ENCODE results near the gene CUL7. TPM values are rescaled to one million over a fixed set of nuclear protein-coding genes. Genes with fewer than 3 reads are reported as not detected.

The CUL7 gene
- total and polyA plus RNA-seq, 2 donors (not counting 1 experiment from before 2014, with no cell fraction given), result 21.4 to 60.3 TPM

- H3K9me3 ChIP-seq (ENCODE audit: control insufficient read depth, insufficient read depth, low read depth, low read length), result no peaks in the 10 kb centered on the region
- H3K27me3 ChIP-seq (ENCODE audit: control insufficient read depth, insufficient read depth, low read length), result no peaks in the 10 kb centered on the region
- peaks cover 10% of the 10 kb centered on the region for H3K4me1 ChIP-seq (ENCODE audit: control insufficient read depth, extremely low read depth, insufficient read depth, low read length)
- TF ChIP-seq EZH2 (IDR thresholded peaks at IDR 0.05; ENCODE audit: low read length, missing control alignments), result no peak
- peak within 1 kb of the TSS; percentile 95 for H3K4me2 ChIP-seq (ENCODE audit: extremely low read depth, insufficient read depth, low read length)
- peak within 1 kb of the TSS; percentile 82 for H3K9ac ChIP-seq (ENCODE audit: insufficient read depth, low read length)
- peak within 1 kb of the TSS; percentile 73 for H3K27ac ChIP-seq (ENCODE audit: insufficient read depth, low read length)
- H3K4me3 ChIP-seq (replicated peaks in 1 of 4; ENCODE audit: control extremely low read depth in 1 of 4, insufficient read depth in 1 of 4, low read depth in 3 of 4, low read length in 4 of 4), result peak within 1 kb of the TSS; percentile 61 to 99 (median 88)
- peak within 1 kb of the TSS; percentile 92 for H2AFZ ChIP-seq (ENCODE audit: low read length)
- H3K79me2 ChIP-seq (ENCODE audit: control insufficient read depth, insufficient read depth, low read length), result peaks cover 14% of the 10 kb centered on the region
- no peaks in the 10 kb centered on the region for H4K20me1 ChIP-seq (ENCODE audit: control insufficient read depth, extremely low read depth, insufficient read depth, low read length)
- DNase-seq (ENCODE audit: low read depth in 2 of 2), result peak; percentile 98
- H3K36me3 ChIP-seq (ENCODE audit: control insufficient read depth, insufficient read depth, low read length), result peaks cover 5% of the 10 kb centered on the region
These were observed 5.8 kb upstream of the CUL7 start, which contains the start of the genes KLC4 and MRPL2 for GRCh38 chr6:43059168-43060033. Gene KLC4 (plus strand): TSS chr6:43059631. CDS start chr6:43061336, 1,705 bp downstream. Gene MRPL2 (minus strand): TSS chr6:43059434. CDS start chr6:43059381, 53 bp downstream.

- peaks cover 14% of the 10 kb centered on the region for H3K79me2 ChIP-seq (ENCODE audit: control insufficient read depth, insufficient read depth, low read length)
- H3K9me3 ChIP-seq (ENCODE audit: control insufficient read depth, insufficient read depth, low read depth, low read length), result no peaks in the 10 kb centered on the region
- H3K4me1 ChIP-seq (ENCODE audit: control insufficient read depth, extremely low read depth, insufficient read depth, low read length), result peaks cover 13% of the 10 kb centered on the region
- peak overlapping the region; percentile 59 to 99 (median 88) for H3K4me3 ChIP-seq (replicated peaks in 1 of 4; ENCODE audit: control extremely low read depth in 1 of 4, insufficient read depth in 1 of 4, low read depth in 3 of 4, low read length in 4 of 4)
- no peak for DNase-seq (ENCODE audit: low read depth in 2 of 2)
- no peaks in the 10 kb centered on the region for H3K27me3 ChIP-seq (ENCODE audit: control insufficient read depth, insufficient read depth, low read length)
- peak overlapping the region; percentile 46 for H3K4me2 ChIP-seq (ENCODE audit: extremely low read depth, insufficient read depth, low read length)
- peaks cover 6% of the 10 kb centered on the region for H3K36me3 ChIP-seq (ENCODE audit: control insufficient read depth, insufficient read depth, low read length)
- no peaks in the 10 kb centered on the region for H4K20me1 ChIP-seq (ENCODE audit: control insufficient read depth, extremely low read depth, insufficient read depth, low read length)
- TF ChIP-seq EZH2 (IDR thresholded peaks at IDR 0.05; ENCODE audit: low read length, missing control alignments) (no peak), CTCF (conservative IDR thresholded peaks at IDR 0.05 in 1 of 2, IDR thresholded peaks at IDR 0.05 in 1 of 2; ENCODE audit: low read depth in 1 of 2, low read length in 2 of 2) (no peak)
- H3K27ac ChIP-seq (ENCODE audit: insufficient read depth, low read length), result peak overlapping the region; percentile 69
- H3K9ac ChIP-seq (ENCODE audit: insufficient read depth, low read length), result no peak overlapping the region
- H2AFZ ChIP-seq (ENCODE audit: low read length), result no peak overlapping the region
These were observed 4.9 kb upstream of the CUL7 start for GRCh38 chr6:43058531-43058930.

GRCh38 chr6:43055966-43056365 lies 2.3 kb upstream of the CUL7 start:
- Histone ChIP-seq H4K20me1 (ENCODE audit: control insufficient read depth, extremely low read depth, insufficient read depth, low read length) (no peaks in the 10 kb centered on the region), H3K27ac (ENCODE audit: insufficient read depth, low read length) (no peak overlapping the region), H3K4me1 (ENCODE audit: control insufficient read depth, extremely low read depth, insufficient read depth, low read length) (peaks cover 15% of the 10 kb centered on the region), H3K27me3 (ENCODE audit: control insufficient read depth, insufficient read depth, low read length) (no peaks in the 10 kb centered on the region), H3K9ac (ENCODE audit: insufficient read depth, low read length) (no peak overlapping the region), H3K79me2 (ENCODE audit: control insufficient read depth, insufficient read depth, low read length) (peaks cover 31% of the 10 kb centered on the region), H3K4me3 (replicated peaks in 1 of 4; ENCODE audit: control extremely low read depth in 1 of 4, insufficient read depth in 1 of 4, low read depth in 3 of 4, low read length in 4 of 4) (no peak overlapping the region), H3K4me2 (ENCODE audit: extremely low read depth, insufficient read depth, low read length) (no peak overlapping the region), H3K36me3 (ENCODE audit: control insufficient read depth, insufficient read depth, low read length) (peaks cover 11% of the 10 kb centered on the region), H2AFZ (ENCODE audit: low read length) (no peak overlapping the region), H3K9me3 (ENCODE audit: control insufficient read depth, insufficient read depth, low read depth, low read length) (no peaks in the 10 kb centered on the region)
- TF ChIP-seq CTCF (conservative IDR thresholded peaks at IDR 0.05 in 1 of 2, IDR thresholded peaks at IDR 0.05 in 1 of 2; ENCODE audit: low read depth in 1 of 2, low read length in 2 of 2) (no peak), EZH2 (IDR thresholded peaks at IDR 0.05; ENCODE audit: low read length, missing control alignments) (no peak)
- no peak for DNase-seq (ENCODE audit: low read depth in 2 of 2)
